HepG2 (cell line): Measurements from ENCODE around the gene FSIP1. TPM values are rescaled to one million over a fixed set of nuclear protein-coding genes. Genes with fewer than 3 reads are reported as not detected.

Experiments used
- ATAC-seq: fragments of 200-7000 bp; cut with Tn5 transposase; 3 replicates; pipeline ENCODE4 v1.9.1; 2020; ENCODE audit warnings: mild to moderate bottlenecking, moderate library complexity
- BruUV-seq: library from RNA; stranded (reverse); fragments of 400-500 nt; replicated peaks from 2 replicates; lab custom pipeline; 2021; lab: Mats Ljungman, UMichigan
- CTCF ChIA-PET: fragments of 300-600 bp; formaldehyde crosslinking; extraction: SDS; loops from one replicate; lab custom pipeline; 2021; ENCODE audit warnings: low total read pairs, inconsistent platforms, low intra/inter-chr PET ratio; lab: Yijun Ruan, JAX
- POLR2A ChIA-PET: fragments of 350-600 bp; sonication (Branson Sonifier 250); formaldehyde crosslinking; loops from one replicate; lab custom pipeline; 2020; ENCODE audit warnings: antibody characterized with exemption, inconsistent platforms; lab: Yijun Ruan, JAX
- DNase-seq: peaks from one replicate; pipeline ENCODE4 v3.0.0-alpha.2; 2015; ENCODE audit warnings: low spot score
- FAIRE-seq: peaks from 3 replicates; lab custom pipeline; 2011; peaks lifted over from hg19 to GRCh38; lab: Jason Lieb, UNC
- H2AFZ ChIP-seq: one replicate; pipeline ENCODE4 v1.6.1; 2011; ENCODE audit warnings: low read length, inconsistent platforms
- H3K27ac ChIP-seq: fragments of 300-600 bp; 3 replicates; pipeline ENCODE4 v1.8.0; 2011; ENCODE audit warnings: mixed run types, mild to moderate bottlenecking, mixed read lengths, low read length, inconsistent platforms; ENCODE audit not compliant: insufficient read depth; ENCODE audit errors: extremely low read length
- H3K27me3 ChIP-seq, 2 experiments: fragments of 200-600 bp in 1 of 2; 2 replicates in 1 of 2; 3 replicates in 1 of 2; pipeline versions ENCODE4 v1.6.0 to v1.8.0; 2011; ENCODE audit warnings: low read length in 2 of 2, mild to moderate bottlenecking in 2 of 2, moderate library complexity in 2 of 2, inconsistent platforms in 1 of 2; ENCODE audit not compliant: insufficient read depth in 2 of 2, control insufficient read depth in 1 of 2
- H3K36me3 ChIP-seq, 2 experiments: fragments of 200-600 bp in 1 of 2; replicated peaks in 1 of 2; 2 replicates in 1 of 2; 3 replicates in 1 of 2; pipeline versions ENCODE4 v1.5.1 to v1.8.0; 2011; ENCODE audit warnings: low read length in 2 of 2, inconsistent platforms in 1 of 2; ENCODE audit not compliant: insufficient read depth in 2 of 2, control insufficient read depth in 1 of 2
- H3K4me1 ChIP-seq: 2 replicates; pipeline ENCODE4 v1.5.1; 2012; ENCODE audit warnings: low read length, inconsistent platforms; ENCODE audit not compliant: insufficient read depth
- H3K4me2 ChIP-seq: 2 replicates; pipeline ENCODE4 v1.6.0; 2011; ENCODE audit warnings: low read depth, low read length, inconsistent platforms
- H3K4me3 ChIP-seq, 3 experiments: fragments of 200-600 bp in 1 of 3; sonication (generic), shearing (Covaris generic) in 1 of 3; replicated peaks in 1 of 3; 2 replicates each; pipeline ENCODE4 v1.5.1; 2011 to 2016; ENCODE audit warnings: low read length in 3 of 3, inconsistent platforms in 2 of 3, low read depth in 2 of 3, mild to moderate bottlenecking in 2 of 3, control low read depth in 1 of 3, mixed read lengths in 1 of 3; ENCODE audit not compliant: insufficient read depth in 1 of 3
- H3K79me2 ChIP-seq: one replicate; pipeline ENCODE4 v1.6.1; 2011; ENCODE audit warnings: low read length, inconsistent platforms; ENCODE audit not compliant: insufficient read depth
- H3K9ac ChIP-seq: 2 replicates; pipeline ENCODE4 v1.6.0; 2011; ENCODE audit warnings: mild to moderate bottlenecking, low read depth, low read length, inconsistent platforms; ENCODE audit not compliant: insufficient read depth
- H3K9me3 ChIP-seq: 2 replicates; pipeline ENCODE4 v1.5.1; 2012; ENCODE audit warnings: mild to moderate bottlenecking, low read length
- H4K20me1 ChIP-seq: 2 replicates; pipeline ENCODE4 v1.6.0; 2011; ENCODE audit warnings: inconsistent platforms, mild to moderate bottlenecking, low read length, moderate library complexity; ENCODE audit not compliant: insufficient read depth
- HNF4A ChIP-seq: sonication (generic); formaldehyde crosslinking; IDR thresholded peaks from 2 replicates; pipeline ENCODE4 v1.4.0; 2020; ENCODE audit warnings: missing genetic modification reagents
- HNRNPH1 ChIP-seq: fragments of 200-400 bp; formaldehyde crosslinking; optimal IDR thresholded peaks from 2 replicates; pipeline ENCODE3; 2017; ENCODE audit warnings: mild to moderate bottlenecking, low read depth, low read length
- SP2 ChIP-seq: sonication (generic); formaldehyde crosslinking; IDR thresholded peaks from 2 replicates; pipeline ENCODE4 v1.5.1; 2020; ENCODE audit warnings: mild to moderate bottlenecking, missing genetic modification reagents
- TBX3 ChIP-seq: fragments of 450-650 bp; IDR thresholded peaks from 2 replicates; pipeline ENCODE4 v1.6.1; 2017; ENCODE audit warnings: antibody characterized with exemption, mild to moderate bottlenecking, inconsistent platforms, borderline replicate concordance
- ZNF317 ChIP-seq: sonication (generic); formaldehyde crosslinking; IDR thresholded peaks from 2 replicates; pipeline ENCODE4 v1.5.0; 2020; ENCODE audit warnings: mild to moderate bottlenecking, missing genetic modification reagents
- ZNF607 ChIP-seq: sonication (generic); formaldehyde crosslinking; IDR thresholded peaks from 2 replicates; pipeline ENCODE4 v1.5.1; 2020; ENCODE audit warnings: missing genetic modification reagents, mild to moderate bottlenecking, borderline replicate concordance
- WGBS: methylation state at CpG from one replicate; pipeline ENCODE4 v1.1.6; 2017; ENCODE audit warnings: low lambda C conversion rate; 5-methylcytosine and 5-hydroxymethylcytosine counted together
- in situ Hi-C: cut with HindIII; loops from 2 replicates; pipeline ENCODE4 v1.10.0; 2017; ENCODE audit warnings: low pct_unique_long_range_greater_than_20kb; ENCODE audit not compliant: extremely low pct_ligation_motif_present
- intact Hi-C: fragments of 100-400 bp; cut with micrococcal nuclease; formaldehyde crosslinking; loops from one replicate; pipeline ENCODE4 v1.10.0; 2022; ENCODE audit not compliant: unreplicated experiment
- polyA plus RNA-seq, 8 experiments: library from polyadenylated mRNA; depleted of rRNA in 3 of 8; stranded (reverse) in 7 of 8; unstranded in 1 of 8; fragments of >200 nt; fragmentation: Illumina TruSeq in 4 of 8; extraction: Trizol in 4 of 8; gene quantifications; 2 replicates each; pipeline versions ENCODE4 v1.2.1 to v1.2.3, GENCODE V29; 2011 to 2016; ENCODE audit warnings: low read depth in 4 of 8, missing spikeins in 1 of 8, mixed read lengths in 1 of 8; ENCODE audit not compliant: insufficient read depth in 1 of 8
- total RNA-seq, 5 experiments: library from RNA; depleted of rRNA; stranded (reverse); fragments of >200 nt; fragmentation: Illumina TruSeq; extraction: Trizol; gene quantifications; 2 replicates each; pipeline ENCODE4 v1.2.3, GENCODE V29; 2016; ENCODE audit warnings: low read depth in 1 of 5
- TF ChIP-seq, protein P1 (sequence below): IDR thresholded peaks from 2 replicates; pipeline ENCODE4 v1.6.1; 2016; ENCODE audit warnings: mild to moderate bottlenecking, missing biosample characterization, missing genetic modification reagents
- TF ChIP-seq, protein P2 (sequence below): sonication (generic); formaldehyde crosslinking; IDR thresholded peaks from 2 replicates; pipeline ENCODE4 v1.8.0; 2022; ENCODE audit warnings: low read depth, missing genetic modification reagents
- TF ChIP-seq, protein P3 (sequence below): sonication (generic); formaldehyde crosslinking; IDR thresholded peaks from 2 replicates; pipeline ENCODE4 v1.9.0; 2022; ENCODE audit warnings: low read depth, missing genetic modification reagents

Gene FSIP1
- total and polyA plus RNA-seq, 2 of the 13 experiments (the other 11 are each of a cell fraction or from before 2014, with no cell fraction given) = 0.18 TPM; not detected in 1

DNA sequence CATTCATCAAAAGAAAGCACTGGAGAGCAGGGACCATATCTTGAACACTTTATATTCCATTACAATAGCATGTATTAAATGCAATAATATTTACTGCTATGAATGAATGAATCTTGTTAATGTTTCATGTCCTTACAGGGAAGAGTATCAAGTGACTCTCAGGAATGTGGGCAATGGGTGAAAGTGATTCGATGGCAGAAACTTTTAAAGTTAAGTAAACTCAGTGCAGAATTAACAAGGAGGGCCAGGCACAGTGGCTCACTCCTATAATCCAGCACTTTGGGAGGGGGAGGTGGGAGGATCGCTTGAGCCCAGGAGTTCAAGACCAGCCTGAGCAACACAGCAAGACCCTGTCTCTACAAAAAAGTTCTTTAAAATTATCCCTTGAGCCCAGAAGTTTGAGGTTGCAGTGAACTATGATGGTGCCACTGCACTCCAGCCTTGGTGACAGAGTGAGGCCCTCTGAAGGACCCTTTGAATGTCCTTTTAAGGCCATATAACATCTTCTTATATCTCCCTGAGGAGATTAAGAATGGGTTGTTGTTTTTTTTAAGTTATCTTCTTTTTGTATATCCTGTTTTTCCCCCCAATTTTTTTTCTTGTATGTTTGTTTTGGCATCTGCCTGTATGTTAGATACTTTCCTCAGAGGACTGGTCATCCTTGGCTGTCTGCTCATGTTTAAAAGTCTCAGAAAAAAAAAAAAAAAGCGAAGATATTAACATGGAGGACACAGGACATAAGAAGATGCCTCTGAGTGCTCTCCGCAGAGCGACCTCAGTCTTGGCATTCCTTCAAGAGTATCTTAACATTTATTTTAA is 9.6 kb upstream of the FSIP1 start:
- H3K4me2 ChIP-seq = no peak overlapping the region
- in situ Hi-C loops = no loop called here

More for the DNA sequence above, 9.6 kb upstream of the FSIP1 start:
- TF ChIP-seq ZNF317 (CRISPR knock-in tag) (no peak), HNRNPH1 (no peak), ZNF607 (CRISPR knock-in tag) (no peak), HNF4A (CRISPR knock-in tag) (no peak), TBX3 (no peak), SP2 (CRISPR knock-in tag) (no peak)
- TF ChIP-seq, protein P1, sequence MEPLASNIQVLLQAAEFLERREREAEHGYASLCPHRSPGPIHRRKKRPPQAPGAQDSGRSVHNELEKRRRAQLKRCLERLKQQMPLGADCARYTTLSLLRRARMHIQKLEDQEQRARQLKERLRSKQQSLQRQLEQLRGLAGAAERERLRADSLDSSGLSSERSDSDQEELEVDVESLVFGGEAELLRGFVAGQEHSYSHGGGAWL = no peak
- TF ChIP-seq, protein P2, sequence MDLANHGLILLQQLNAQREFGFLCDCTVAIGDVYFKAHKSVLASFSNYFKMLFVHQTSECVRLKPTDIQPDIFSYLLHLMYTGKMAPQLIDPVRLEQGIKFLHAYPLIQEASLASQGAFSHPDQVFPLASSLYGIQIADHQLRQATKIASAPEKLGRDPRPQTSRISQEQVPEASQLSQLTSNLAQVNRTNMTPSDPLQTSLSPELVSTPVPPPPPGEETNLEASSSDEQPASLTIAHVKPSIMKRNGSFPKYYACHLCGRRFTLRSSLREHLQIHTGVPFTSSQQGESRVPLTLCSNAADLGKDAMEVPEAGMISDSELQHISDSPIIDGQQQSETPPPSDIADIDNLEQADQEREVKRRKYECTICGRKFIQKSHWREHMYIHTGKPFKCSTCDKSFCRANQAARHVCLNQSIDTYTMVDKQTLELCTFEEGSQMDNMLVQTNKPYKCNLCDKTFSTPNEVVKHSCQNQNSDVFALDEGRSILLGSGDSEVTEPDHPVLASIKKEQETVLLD (CRISPR knock-in tag) = no peak
- TF ChIP-seq, protein P3, sequence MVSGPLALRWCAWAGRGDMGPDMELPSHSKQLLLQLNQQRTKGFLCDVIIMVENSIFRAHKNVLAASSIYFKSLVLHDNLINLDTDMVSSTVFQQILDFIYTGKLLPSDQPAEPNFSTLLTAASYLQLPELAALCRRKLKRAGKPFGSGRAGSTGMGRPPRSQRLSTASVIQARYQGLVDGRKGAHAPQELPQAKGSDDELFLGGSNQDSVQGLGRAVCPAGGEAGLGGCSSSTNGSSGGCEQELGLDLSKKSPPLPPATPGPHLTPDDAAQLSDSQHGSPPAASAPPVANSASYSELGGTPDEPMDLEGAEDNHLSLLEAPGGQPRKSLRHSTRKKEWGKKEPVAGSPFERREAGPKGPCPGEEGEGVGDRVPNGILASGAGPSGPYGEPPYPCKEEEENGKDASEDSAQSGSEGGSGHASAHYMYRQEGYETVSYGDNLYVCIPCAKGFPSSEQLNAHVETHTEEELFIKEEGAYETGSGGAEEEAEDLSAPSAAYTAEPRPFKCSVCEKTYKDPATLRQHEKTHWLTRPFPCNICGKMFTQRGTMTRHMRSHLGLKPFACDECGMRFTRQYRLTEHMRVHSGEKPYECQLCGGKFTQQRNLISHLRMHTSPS = no peak
- no TSS peak for BruUV-seq
- H3K27me3 ChIP-seq = no peaks in the 10 kb centered on the region
- H3K9me3 ChIP-seq = no peaks in the 10 kb centered on the region
- H3K27ac ChIP-seq = no peak overlapping the region
- peaks cover 15% of the 10 kb centered on the region for H3K4me1 ChIP-seq
- FAIRE-seq (no peak), DNase-seq (no peak), ATAC-seq (no peak)
- no peaks in the 10 kb centered on the region for H4K20me1 ChIP-seq
- no peak overlapping the region for H2AFZ ChIP-seq
- ChIA-PET POLR2A (no interaction called here), CTCF (no interaction called here)
- 49% methylated on average over 5 of the region's 5 CpGs for WGBS
- no peaks in the 10 kb centered on the region for H3K79me2 ChIP-seq
- H3K4me3 ChIP-seq = no peak overlapping the region
- H3K36me3 ChIP-seq = no peaks in the 10 kb centered on the region
- intact Hi-C loops = no loop called here
- H3K9ac ChIP-seq = no peak overlapping the region
